ENCODE results near the gene GPX4. TPM values are rescaled to one million over a fixed set of nuclear protein-coding genes. Genes with fewer than 3 reads are reported as not detected.

The GPX4 gene
- total RNA-seq, 1 experiment from 2014 or later: 251 TPM

DNA sequence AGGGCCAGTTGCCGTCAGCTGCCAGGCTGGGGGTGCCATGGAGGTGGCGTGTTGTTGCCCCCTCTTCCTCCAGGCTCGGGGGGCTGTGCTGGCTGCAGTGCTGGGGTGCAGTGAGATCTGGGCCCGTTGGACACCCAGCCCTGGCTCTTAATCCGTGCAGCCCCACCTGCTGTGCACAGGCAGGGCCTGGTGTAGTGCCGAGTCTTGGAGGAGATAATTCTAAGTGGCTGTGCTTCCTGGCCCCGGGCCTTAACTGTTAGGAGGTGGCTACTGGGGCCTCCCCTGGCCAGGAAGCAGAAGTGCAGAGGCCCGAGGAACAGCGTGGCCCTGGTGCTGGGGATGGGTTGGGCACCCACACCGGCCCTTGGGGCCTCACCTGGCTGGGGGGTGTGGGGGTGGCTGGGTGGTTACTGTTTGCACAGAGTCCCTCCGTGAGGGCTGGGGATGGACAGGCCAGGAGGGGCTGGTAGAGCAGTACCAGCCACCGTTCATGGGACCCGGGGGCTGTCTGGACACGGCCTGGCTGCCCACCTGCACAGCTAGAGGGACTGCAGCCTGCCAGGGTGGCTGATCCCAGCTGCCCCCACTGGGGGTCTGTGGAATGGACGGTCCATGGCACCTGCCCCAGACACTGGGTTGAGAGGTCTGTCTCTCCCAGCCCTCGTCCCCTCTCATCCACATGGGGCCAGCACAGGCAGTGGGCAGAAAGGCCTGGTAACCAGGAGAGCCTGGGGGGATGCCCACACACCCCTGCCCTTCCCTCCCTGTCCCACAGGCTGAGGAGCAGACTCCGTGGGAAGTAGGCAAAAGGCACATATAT is 3.3 kb downstream of the GPX4 start:
- H3K27me3 Mint-ChIP-seq (ENCODE audit: unreplicated experiment): no peaks in the 10 kb centered on the region
- H3K4me3 Mint-ChIP-seq (ENCODE audit: low read depth, unreplicated experiment): no peak overlapping the region
- peak overlapping the region; percentile 50 for H3K27ac Mint-ChIP-seq (ENCODE audit: unreplicated experiment)
- no peaks in the 10 kb centered on the region for H3K4me1 Mint-ChIP-seq (ENCODE audit: low read depth, unreplicated experiment)
- H3K36me3 Mint-ChIP-seq (ENCODE audit: insufficient read depth, unreplicated experiment): peaks cover 63% of the 10 kb centered on the region
- CTCF ChIA-PET: no interaction called here
- BruUV-seq (replicated peaks): no TSS peak
- intact Hi-C loops (cut with micrococcal nuclease; ENCODE audit: unreplicated experiment): no loop called here
- no peaks in the 10 kb centered on the region for H3K9me3 Mint-ChIP-seq (ENCODE audit: low read depth, unreplicated experiment)
- TF ChIP-seq, protein P1, sequence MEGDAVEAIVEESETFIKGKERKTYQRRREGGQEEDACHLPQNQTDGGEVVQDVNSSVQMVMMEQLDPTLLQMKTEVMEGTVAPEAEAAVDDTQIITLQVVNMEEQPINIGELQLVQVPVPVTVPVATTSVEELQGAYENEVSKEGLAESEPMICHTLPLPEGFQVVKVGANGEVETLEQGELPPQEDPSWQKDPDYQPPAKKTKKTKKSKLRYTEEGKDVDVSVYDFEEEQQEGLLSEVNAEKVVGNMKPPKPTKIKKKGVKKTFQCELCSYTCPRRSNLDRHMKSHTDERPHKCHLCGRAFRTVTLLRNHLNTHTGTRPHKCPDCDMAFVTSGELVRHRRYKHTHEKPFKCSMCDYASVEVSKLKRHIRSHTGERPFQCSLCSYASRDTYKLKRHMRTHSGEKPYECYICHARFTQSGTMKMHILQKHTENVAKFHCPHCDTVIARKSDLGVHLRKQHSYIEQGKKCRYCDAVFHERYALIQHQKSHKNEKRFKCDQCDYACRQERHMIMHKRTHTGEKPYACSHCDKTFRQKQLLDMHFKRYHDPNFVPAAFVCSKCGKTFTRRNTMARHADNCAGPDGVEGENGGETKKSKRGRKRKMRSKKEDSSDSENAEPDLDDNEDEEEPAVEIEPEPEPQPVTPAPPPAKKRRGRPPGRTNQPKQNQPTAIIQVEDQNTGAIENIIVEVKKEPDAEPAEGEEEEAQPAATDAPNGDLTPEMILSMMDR (IDR thresholded peaks at IDR 0.05; ENCODE audit: unreplicated experiment): no peak
- peak; percentile 54 for DNase-seq

DNA sequence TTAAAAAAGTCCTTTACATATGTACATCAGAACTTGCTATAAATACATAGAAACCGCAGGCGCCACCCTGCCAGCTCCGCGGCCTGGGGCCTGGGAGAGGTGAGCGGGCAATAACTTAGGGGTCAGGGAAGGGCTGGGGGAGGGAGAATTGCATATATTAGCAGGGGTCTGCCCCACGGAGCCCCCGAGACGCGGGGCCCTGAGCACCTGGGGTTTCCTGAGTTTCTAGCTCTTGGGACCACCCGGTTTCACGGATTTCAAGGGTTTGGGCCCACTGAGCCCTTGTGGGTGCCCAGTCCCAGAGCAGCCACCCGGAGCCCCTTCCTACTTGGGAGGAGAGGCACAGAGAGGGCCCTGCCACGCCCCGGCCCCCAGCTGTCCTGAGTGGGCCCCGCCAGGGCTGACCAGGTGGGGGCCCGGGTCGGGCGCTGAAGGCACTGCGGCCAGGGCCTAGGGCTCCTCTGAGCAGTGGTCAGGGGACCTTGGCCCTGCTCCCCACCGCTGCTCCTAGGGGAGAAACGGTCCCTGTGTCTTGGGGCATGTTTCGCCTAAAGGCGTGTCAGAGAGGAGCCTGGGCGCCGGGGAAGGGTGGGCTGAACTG is 4.0 kb downstream of the GPX4 start:
- no peak for DNase-seq
- Mint-ChIP-seq H3K4me1 (ENCODE audit: low read depth, unreplicated experiment) (no peaks in the 10 kb centered on the region), H3K9me3 (ENCODE audit: low read depth, unreplicated experiment) (no peaks in the 10 kb centered on the region), H3K27me3 (ENCODE audit: unreplicated experiment) (no peaks in the 10 kb centered on the region), H3K4me3 (ENCODE audit: low read depth, unreplicated experiment) (no peak overlapping the region), H3K27ac (ENCODE audit: unreplicated experiment) (no peak overlapping the region), H3K36me3 (ENCODE audit: insufficient read depth, unreplicated experiment) (peaks cover 63% of the 10 kb centered on the region)
- intact Hi-C loops (cut with micrococcal nuclease; ENCODE audit: unreplicated experiment): no loop called here
- TF ChIP-seq, protein P1 (IDR thresholded peaks at IDR 0.05; ENCODE audit: unreplicated experiment): no peak
- no TSS peak for BruUV-seq (replicated peaks)
- CTCF ChIA-PET: no interaction called here

DNA sequence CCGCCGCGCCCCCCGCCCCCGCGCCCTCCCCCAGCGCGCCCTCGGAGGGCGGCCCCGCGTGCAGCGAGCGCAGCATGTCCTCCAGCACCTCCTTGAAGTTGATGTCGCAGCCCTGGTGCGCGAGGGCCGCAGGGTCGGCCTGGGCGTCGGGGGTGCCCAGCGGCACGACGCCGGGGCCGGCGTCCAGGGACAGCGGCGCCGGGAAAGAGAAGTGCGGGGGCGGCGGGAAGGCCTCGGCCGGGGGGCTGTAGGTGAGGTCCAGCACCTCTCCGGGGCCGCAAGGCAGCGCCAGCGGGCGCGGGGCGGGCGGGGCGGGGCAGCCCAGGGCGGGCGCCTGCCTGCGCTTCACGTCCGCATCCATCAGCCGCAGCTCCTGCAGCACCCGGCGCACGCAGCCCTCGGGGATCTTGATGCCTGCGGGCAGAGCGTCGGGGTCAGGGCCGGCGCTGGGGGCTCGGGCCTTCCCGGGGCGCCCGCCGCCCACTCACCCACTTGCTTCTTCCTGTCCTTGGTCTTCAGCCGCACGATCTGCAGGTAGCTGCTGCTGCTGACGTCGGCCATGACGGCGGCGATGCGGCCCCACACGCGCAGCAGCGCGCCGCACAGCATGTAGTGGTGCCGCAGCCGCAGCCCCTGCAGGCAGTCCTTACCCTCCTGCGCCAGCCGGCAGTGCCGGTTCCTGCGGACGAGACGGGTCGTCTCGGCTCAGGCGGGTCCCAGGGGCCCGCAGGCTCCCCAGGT is 4.7 kb downstream of the GPX4 start:
- Mint-ChIP-seq H3K27ac (ENCODE audit: unreplicated experiment) (no peak overlapping the region), H3K4me1 (ENCODE audit: low read depth, unreplicated experiment) (no peaks in the 10 kb centered on the region), H3K27me3 (ENCODE audit: unreplicated experiment) (no peaks in the 10 kb centered on the region), H3K4me3 (ENCODE audit: low read depth, unreplicated experiment) (no peak overlapping the region), H3K9me3 (ENCODE audit: low read depth, unreplicated experiment) (no peaks in the 10 kb centered on the region), H3K36me3 (ENCODE audit: insufficient read depth, unreplicated experiment) (peaks cover 63% of the 10 kb centered on the region)
- no TSS peak for BruUV-seq (replicated peaks)
- no peak for DNase-seq
- intact Hi-C loops (cut with micrococcal nuclease; ENCODE audit: unreplicated experiment): no loop called here
- TF ChIP-seq, protein P1 (IDR thresholded peaks at IDR 0.05; ENCODE audit: unreplicated experiment): no peak
- CTCF ChIA-PET: no interaction called here

DNA sequence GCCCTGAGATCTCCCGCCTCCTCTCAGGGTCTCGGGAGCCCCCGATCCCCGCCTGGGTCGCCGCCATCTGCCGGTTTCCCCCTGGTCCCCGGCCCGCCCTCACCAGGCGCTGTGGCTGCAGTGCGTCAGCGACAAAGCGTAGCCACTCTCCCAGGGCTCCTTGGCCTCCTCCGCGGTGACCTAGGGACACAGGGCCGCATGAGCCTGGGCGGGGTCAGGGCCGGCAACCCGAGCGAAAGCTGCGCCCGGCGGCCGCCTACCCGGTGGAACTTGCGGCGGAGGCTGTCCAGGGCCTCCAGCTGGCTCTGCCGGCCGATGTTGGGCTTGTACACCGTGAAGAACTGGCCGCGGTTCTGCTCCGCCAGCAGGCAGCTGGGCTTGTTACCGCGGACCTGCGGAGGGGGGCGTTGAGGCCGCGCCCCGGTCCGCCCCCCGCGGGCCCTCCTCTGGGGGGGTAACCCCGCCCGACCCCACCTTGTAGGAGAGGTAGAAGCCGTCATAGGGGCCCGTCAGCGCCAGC is 5.3 kb downstream of the GPX4 start:
- Mint-ChIP-seq H3K9me3 (ENCODE audit: low read depth, unreplicated experiment) (no peaks in the 10 kb centered on the region), H3K4me1 (ENCODE audit: low read depth, unreplicated experiment) (no peaks in the 10 kb centered on the region), H3K4me3 (ENCODE audit: low read depth, unreplicated experiment) (no peak overlapping the region), H3K27me3 (ENCODE audit: unreplicated experiment) (no peaks in the 10 kb centered on the region), H3K27ac (ENCODE audit: unreplicated experiment) (no peak overlapping the region), H3K36me3 (ENCODE audit: insufficient read depth, unreplicated experiment) (peaks cover 62% of the 10 kb centered on the region)
- intact Hi-C loops (cut with micrococcal nuclease; ENCODE audit: unreplicated experiment): no loop called here
- CTCF ChIA-PET: no interaction called here
- no peak for DNase-seq
- no TSS peak for BruUV-seq (replicated peaks)
- TF ChIP-seq, protein P1 (IDR thresholded peaks at IDR 0.05; ENCODE audit: unreplicated experiment): no peak
